HepG2 (cell line): Measurements from ENCODE around the gene JUND. TPM values are rescaled to one million over a fixed set of nuclear protein-coding genes. Genes with fewer than 3 reads are reported as not detected.

Source experiments
- ATAC-seq: fragments of 200-7000 bp; cut with Tn5 transposase; 3 replicates; pipeline ENCODE4 v1.9.1; 2020; ENCODE audit warnings: mild to moderate bottlenecking, moderate library complexity
- BruUV-seq: library from RNA; stranded (reverse); fragments of 400-500 nt; replicated peaks from 2 replicates; lab custom pipeline; 2021; lab: Mats Ljungman, UMichigan
- CTCF ChIA-PET: fragments of 300-600 bp; formaldehyde crosslinking; extraction: SDS; loops from one replicate; lab custom pipeline; 2021; ENCODE audit warnings: low total read pairs, inconsistent platforms, low intra/inter-chr PET ratio; lab: Yijun Ruan, JAX
- POLR2A ChIA-PET: fragments of 350-600 bp; sonication (Branson Sonifier 250); formaldehyde crosslinking; loops from one replicate; lab custom pipeline; 2020; ENCODE audit warnings: antibody characterized with exemption, inconsistent platforms; lab: Yijun Ruan, JAX
- DNase-seq: peaks from one replicate; pipeline ENCODE4 v3.0.0-alpha.2; 2015; ENCODE audit warnings: low spot score
- FAIRE-seq: peaks from 3 replicates; lab custom pipeline; 2011; peaks lifted over from hg19 to GRCh38; lab: Jason Lieb, UNC
- H2AFZ ChIP-seq: one replicate; pipeline ENCODE4 v1.6.1; 2011; ENCODE audit warnings: low read length, inconsistent platforms
- H3K27ac ChIP-seq: fragments of 300-600 bp; 3 replicates; pipeline ENCODE4 v1.8.0; 2011; ENCODE audit warnings: mixed run types, mild to moderate bottlenecking, mixed read lengths, low read length, inconsistent platforms; ENCODE audit not compliant: insufficient read depth; ENCODE audit errors: extremely low read length
- H3K27me3 ChIP-seq, 2 experiments: fragments of 200-600 bp in 1 of 2; 2 replicates in 1 of 2; 3 replicates in 1 of 2; pipeline versions ENCODE4 v1.6.0 to v1.8.0; 2011; ENCODE audit warnings: low read length in 2 of 2, mild to moderate bottlenecking in 2 of 2, moderate library complexity in 2 of 2, inconsistent platforms in 1 of 2; ENCODE audit not compliant: insufficient read depth in 2 of 2, control insufficient read depth in 1 of 2
- H3K36me3 ChIP-seq, 2 experiments: fragments of 200-600 bp in 1 of 2; replicated peaks in 1 of 2; 2 replicates in 1 of 2; 3 replicates in 1 of 2; pipeline versions ENCODE4 v1.5.1 to v1.8.0; 2011; ENCODE audit warnings: low read length in 2 of 2, inconsistent platforms in 1 of 2; ENCODE audit not compliant: insufficient read depth in 2 of 2, control insufficient read depth in 1 of 2
- H3K4me1 ChIP-seq: 2 replicates; pipeline ENCODE4 v1.5.1; 2012; ENCODE audit warnings: low read length, inconsistent platforms; ENCODE audit not compliant: insufficient read depth
- H3K4me2 ChIP-seq: 2 replicates; pipeline ENCODE4 v1.6.0; 2011; ENCODE audit warnings: low read depth, low read length, inconsistent platforms
- H3K4me3 ChIP-seq, 3 experiments: fragments of 200-600 bp in 1 of 3; sonication (generic), shearing (Covaris generic) in 1 of 3; replicated peaks in 1 of 3; 2 replicates each; pipeline ENCODE4 v1.5.1; 2011 to 2016; ENCODE audit warnings: low read length in 3 of 3, inconsistent platforms in 2 of 3, low read depth in 2 of 3, mild to moderate bottlenecking in 2 of 3, control low read depth in 1 of 3, mixed read lengths in 1 of 3; ENCODE audit not compliant: insufficient read depth in 1 of 3
- H3K79me2 ChIP-seq: one replicate; pipeline ENCODE4 v1.6.1; 2011; ENCODE audit warnings: low read length, inconsistent platforms; ENCODE audit not compliant: insufficient read depth
- H3K9ac ChIP-seq: 2 replicates; pipeline ENCODE4 v1.6.0; 2011; ENCODE audit warnings: mild to moderate bottlenecking, low read depth, low read length, inconsistent platforms; ENCODE audit not compliant: insufficient read depth
- H3K9me3 ChIP-seq: 2 replicates; pipeline ENCODE4 v1.5.1; 2012; ENCODE audit warnings: mild to moderate bottlenecking, low read length
- H4K20me1 ChIP-seq: 2 replicates; pipeline ENCODE4 v1.6.0; 2011; ENCODE audit warnings: inconsistent platforms, mild to moderate bottlenecking, low read length, moderate library complexity; ENCODE audit not compliant: insufficient read depth
- FOSL2 ChIP-seq: sonication (generic); formaldehyde crosslinking; IDR thresholded peaks from 2 replicates; pipeline ENCODE4 v1.4.0; 2020; ENCODE audit warnings: missing genetic modification reagents
- HOMEZ ChIP-seq: IDR thresholded peaks from 2 replicates; pipeline ENCODE4 v1.6.1; 2016; ENCODE audit warnings: low read depth
- KDM1A ChIP-seq: IDR thresholded peaks from 2 replicates; pipeline ENCODE4 v1.6.1; 2016; ENCODE audit warnings: missing compliant biosample characterization
- MAFF ChIP-seq: IDR thresholded peaks from 2 replicates; pipeline ENCODE4 v1.6.1; 2011; ENCODE audit warnings: low read depth, low read length, improper control_type of control experiment
- MAFG ChIP-seq: sonication (generic); formaldehyde crosslinking; IDR thresholded peaks from 2 replicates; pipeline ENCODE4 v1.5.1; 2020; ENCODE audit warnings: mild to moderate bottlenecking, missing genetic modification reagents
- MAFK ChIP-seq, 2 experiments: IDR thresholded peaks in 1 of 2; conservative IDR thresholded peaks in 1 of 2; 2 replicates each; pipeline ENCODE4 v1.6.1; 2011; ENCODE audit warnings: improper control_type of control experiment in 2 of 2, low read length in 2 of 2
- RBM39 ChIP-seq: fragments of 200-400 bp; formaldehyde crosslinking; IDR thresholded peaks from one replicate; pipeline ENCODE4 v1.6.1; 2018; ENCODE audit warnings: antibody characterized with exemption, mild to moderate bottlenecking, low read depth, low read length; ENCODE audit not compliant: poor library complexity, severe bottlenecking
- RFX1 ChIP-seq: fragments of 450-650 bp; IDR thresholded peaks from 2 replicates; pipeline ENCODE4 v1.6.1; 2017
- RFX3 ChIP-seq: IDR thresholded peaks from 2 replicates; pipeline ENCODE4 v1.6.1; 2016; ENCODE audit warnings: missing biosample characterization, missing genetic modification reagents
- RFX5 ChIP-seq: IDR thresholded peaks from 2 replicates; pipeline ENCODE4 v1.6.1; 2011; ENCODE audit warnings: low read depth, low read length, improper control_type of control experiment
- SIX4 ChIP-seq: sonication (generic); formaldehyde crosslinking; IDR thresholded peaks from 2 replicates; pipeline ENCODE4 v1.4.0; 2020; ENCODE audit warnings: missing genetic modification reagents
- SP140L ChIP-seq: sonication (generic); formaldehyde crosslinking; IDR thresholded peaks from 2 replicates; pipeline ENCODE4 v1.4.0; 2020; ENCODE audit warnings: missing genetic modification reagents, borderline replicate concordance
- ZFP1 ChIP-seq: IDR thresholded peaks from 2 replicates; pipeline ENCODE4 v1.6.1; 2016
- ZNF451 ChIP-seq: sonication (generic); formaldehyde crosslinking; IDR thresholded peaks from 2 replicates; pipeline ENCODE4 v1.5.0; 2020; ENCODE audit warnings: mild to moderate bottlenecking, missing genetic modification reagents
- WGBS: methylation state at CpG from one replicate; pipeline ENCODE4 v1.1.6; 2017; ENCODE audit warnings: low lambda C conversion rate; 5-methylcytosine and 5-hydroxymethylcytosine counted together
- in situ Hi-C: cut with HindIII; loops from 2 replicates; pipeline ENCODE4 v1.10.0; 2017; ENCODE audit warnings: low pct_unique_long_range_greater_than_20kb; ENCODE audit not compliant: extremely low pct_ligation_motif_present
- intact Hi-C: fragments of 100-400 bp; cut with micrococcal nuclease; formaldehyde crosslinking; loops from one replicate; pipeline ENCODE4 v1.10.0; 2022; ENCODE audit not compliant: unreplicated experiment
- polyA plus RNA-seq, 8 experiments: library from polyadenylated mRNA; depleted of rRNA in 3 of 8; stranded (reverse) in 7 of 8; unstranded in 1 of 8; fragments of >200 nt; fragmentation: Illumina TruSeq in 4 of 8; extraction: Trizol in 4 of 8; gene quantifications; 2 replicates each; pipeline versions ENCODE4 v1.2.1 to v1.2.3, GENCODE V29; 2011 to 2016; ENCODE audit warnings: low read depth in 4 of 8, missing spikeins in 1 of 8, mixed read lengths in 1 of 8; ENCODE audit not compliant: insufficient read depth in 1 of 8
- total RNA-seq, 5 experiments: library from RNA; depleted of rRNA; stranded (reverse); fragments of >200 nt; fragmentation: Illumina TruSeq; extraction: Trizol; gene quantifications; 2 replicates each; pipeline ENCODE4 v1.2.3, GENCODE V29; 2016; ENCODE audit warnings: low read depth in 1 of 5

Gene JUND
- total and polyA plus RNA-seq, 2 of the 13 experiments (the other 11 are each of a cell fraction or from before 2014, with no cell fraction given), result 41.2 to 59.8 TPM

GRCh38 chr19:18295034-18295451, 13.6 kb upstream of the JUND start (continued):
- TF ChIP-seq SIX4, result no peak
- TF ChIP-seq, all 625 proteins: peak for 0

- intact Hi-C loops, result no loop called here
- 5% methylated on average over 9 of the region's 9 CpGs for WGBS
- no peak for ATAC-seq
- Histone ChIP-seq H3K9ac (no peak overlapping the region), H3K4me2 (no peak overlapping the region), H4K20me1 (no peaks in the 10 kb centered on the region), H2AFZ (no peak overlapping the region), H3K79me2 (no peaks in the 10 kb centered on the region), H3K27me3 (no peaks in the 10 kb centered on the region), H3K9me3 (no peaks in the 10 kb centered on the region), H3K27ac (no peak overlapping the region), H3K4me1 (peaks cover 73% of the 10 kb centered on the region), H3K4me3 (no peak overlapping the region), H3K36me3 (no peaks in the 10 kb centered on the region)
- no peak for FAIRE-seq
- no peak for DNase-seq
- POLR2A ChIA-PET, result no interaction called here
- CTCF ChIA-PET, result no interaction called here
- no TSS peak for BruUV-seq
- in situ Hi-C loops, result no loop called here
- TF ChIP-seq RBM39, result no peak
- TF ChIP-seq SP140L (CRISPR knock-in tag), result no peak
- TF ChIP-seq RFX3, result peak; percentile 73
- TF ChIP-seq RFX5, result 0 out of 2 replicates have a peak, but pooled peaks have one; percentile 31
- no peak for TF ChIP-seq HOMEZ
- peak; percentile 62 for TF ChIP-seq FOSL2 (CRISPR knock-in tag)
- no peak for TF ChIP-seq ZNF451 (CRISPR knock-in tag)
- peak; percentile 32; the same call in 1 of the 2 replicates for TF ChIP-seq MAFG (CRISPR knock-in tag)
- TF ChIP-seq MAFF, result peak; percentile 80
- TF ChIP-seq MAFK (conservative IDR thresholded peaks at IDR 0.05 in 1 of 2, IDR thresholded peaks at IDR 0.05 in 1 of 2; ENCODE audit: low read length in 2 of 2), result peak; percentile 87
- TF ChIP-seq RFX1, result peak; percentile 55; the same call in 1 of the 2 replicates
- TF ChIP-seq ZFP1 (CRISPR knock-in tag), result no peak
- TF ChIP-seq KDM1A (CRISPR knock-in tag), result 0 out of 2 replicates have a peak, but pooled peaks have one; percentile 30
These were observed 13.0 kb upstream of the JUND start for GRCh38 chr19:18294467-18294864.
